Endothelial cell of umbilical vein (primary cell): ENCODE measurements around the gene INIP.

Source experiments
- EZH2 ChIP-seq: IDR thresholded peaks from 2 replicates; pipeline ENCODE4 v1.6.1; 2012; ENCODE audit warnings: borderline replicate concordance, low read depth, mild to moderate bottlenecking, moderate library complexity, low read length, inconsistent platforms; ENCODE audit not compliant: severe bottlenecking
- POLR2A ChIP-seq: IDR thresholded peaks from 2 replicates; pipeline ENCODE4 v1.6.1; 2012; ENCODE audit warnings: low read depth, mild to moderate bottlenecking, control low read depth, low read length
- POLR2AphosphoS5 ChIP-seq: IDR thresholded peaks from 2 replicates; pipeline ENCODE4 v1.6.1; 2012; ENCODE audit warnings: low read depth, mild to moderate bottlenecking, control low read depth, low read length, moderate library complexity; ENCODE audit not compliant: insufficient read depth
- TF ChIP-seq, protein P1 (sequence below), 2 donors: IDR thresholded peaks; 1 replicate in 1 of 2; 2 replicates in 1 of 2; pipeline ENCODE4 v1.5.1; 2011; ENCODE audit warnings: low read length in 2 of 2, mild to moderate bottlenecking in 2 of 2, moderate library complexity in 2 of 2, control low read depth in 1 of 2, inconsistent platforms in 1 of 2, low read depth in 1 of 2; ENCODE audit not compliant: insufficient read depth in 1 of 2; ENCODE audit errors: extremely low read depth in 1 of 2

DNA sequence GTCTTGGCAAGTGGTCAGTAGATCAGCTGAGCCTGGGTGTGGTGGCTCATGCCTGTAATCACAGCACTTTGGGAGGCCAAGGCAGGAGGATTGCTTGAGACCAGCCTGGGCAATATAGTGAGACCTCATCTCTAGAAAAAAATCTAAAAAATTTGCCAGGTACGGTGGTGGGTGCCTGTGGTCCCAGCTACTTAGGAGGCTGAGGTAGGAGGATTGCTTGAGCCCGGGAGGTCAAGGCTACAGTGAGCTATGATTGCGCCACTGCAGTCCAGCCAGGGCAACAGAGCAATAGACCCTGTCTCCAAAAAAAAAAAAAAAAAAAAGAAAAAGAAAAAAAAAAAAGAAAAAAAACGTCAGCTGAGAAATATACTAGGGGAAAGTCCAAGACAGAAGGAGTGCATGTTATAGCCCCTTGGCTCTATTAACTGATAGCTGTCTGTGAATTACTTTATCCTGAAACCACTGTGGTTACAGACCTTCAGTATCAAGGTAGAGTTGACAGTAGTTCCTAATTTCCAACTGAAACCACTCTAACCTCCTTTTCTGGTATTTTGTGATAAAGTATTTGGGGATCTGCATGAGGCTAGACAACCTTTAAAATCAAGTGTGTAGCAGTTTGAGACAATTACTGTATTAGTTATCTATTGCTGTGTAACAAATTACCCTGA lies 2.3 kb upstream of the INIP start:
- TF ChIP-seq, protein P1, sequence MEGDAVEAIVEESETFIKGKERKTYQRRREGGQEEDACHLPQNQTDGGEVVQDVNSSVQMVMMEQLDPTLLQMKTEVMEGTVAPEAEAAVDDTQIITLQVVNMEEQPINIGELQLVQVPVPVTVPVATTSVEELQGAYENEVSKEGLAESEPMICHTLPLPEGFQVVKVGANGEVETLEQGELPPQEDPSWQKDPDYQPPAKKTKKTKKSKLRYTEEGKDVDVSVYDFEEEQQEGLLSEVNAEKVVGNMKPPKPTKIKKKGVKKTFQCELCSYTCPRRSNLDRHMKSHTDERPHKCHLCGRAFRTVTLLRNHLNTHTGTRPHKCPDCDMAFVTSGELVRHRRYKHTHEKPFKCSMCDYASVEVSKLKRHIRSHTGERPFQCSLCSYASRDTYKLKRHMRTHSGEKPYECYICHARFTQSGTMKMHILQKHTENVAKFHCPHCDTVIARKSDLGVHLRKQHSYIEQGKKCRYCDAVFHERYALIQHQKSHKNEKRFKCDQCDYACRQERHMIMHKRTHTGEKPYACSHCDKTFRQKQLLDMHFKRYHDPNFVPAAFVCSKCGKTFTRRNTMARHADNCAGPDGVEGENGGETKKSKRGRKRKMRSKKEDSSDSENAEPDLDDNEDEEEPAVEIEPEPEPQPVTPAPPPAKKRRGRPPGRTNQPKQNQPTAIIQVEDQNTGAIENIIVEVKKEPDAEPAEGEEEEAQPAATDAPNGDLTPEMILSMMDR (IDR thresholded peaks at IDR 0.05; ENCODE audit: extremely low read depth in 1 of 2, insufficient read depth in 1 of 2, low read depth in 1 of 2, low read length in 2 of 2), result no peak
- no peak for TF ChIP-seq EZH2
- TF ChIP-seq POLR2A, result no peak
- TF ChIP-seq POLR2AphosphoS5, result no peak
